Left ventricle myocardium inferior (tissue), 1 donor: Measurements from ENCODE around the gene OR4N5. TPM values are rescaled to one million over a fixed set of nuclear protein-coding genes. Genes with fewer than 3 reads are reported as not detected.
"Not testable (repeated sequence)": the region's sequence is repeated elsewhere in the genome, so short reads cannot be mapped to it uniquely, and the experiment has no call there.

Experiments
- DNase-seq: peaks from one replicate; pipeline ENCODE4 v3.0.0-alpha.2; 2020
- H3K27ac ChIP-seq: fragments of 200-600 bp; replicated peaks from 2 replicates; pipeline ENCODE4 v1.8.0; 2021
- H3K27me3 ChIP-seq: fragments of 200-600 bp; 2 replicates; pipeline ENCODE4 v1.8.0; 2021; ENCODE audit warnings: low read depth
- H3K36me3 ChIP-seq: fragments of 200-600 bp; 2 replicates; pipeline ENCODE4 v1.8.0; 2021
- H3K4me1 ChIP-seq: fragments of 200-600 bp; 2 replicates; pipeline ENCODE4 v1.8.0; 2021
- H3K4me3 ChIP-seq: fragments of 200-600 bp; 2 replicates; pipeline ENCODE4 v1.8.0; 2021; ENCODE audit warnings: mild to moderate bottlenecking, moderate library complexity
- H3K9me3 ChIP-seq: fragments of 200-600 bp; replicated peaks from 2 replicates; pipeline ENCODE4 v1.8.0; 2021
- intact Hi-C: fragments of 100-400 bp; cut with micrococcal nuclease; formaldehyde crosslinking; loops from one replicate; pipeline ENCODE4 v1.11.0; 2022
- total RNA-seq: library from RNA; stranded (reverse); fragmentation: NEBNext Ultra II Directional; extraction: Animal tissue kit (Norgen Biotek cat#: 25700); gene quantifications from one replicate; pipeline ENCODE4 v1.2.1, GENCODE V29; 2021
- TF ChIP-seq, protein P1 (sequence below): fragments of 200-600 bp; IDR thresholded peaks from 2 replicates; pipeline ENCODE4 v1.8.0; 2021; ENCODE audit warnings: antibody characterized with exemption, mild to moderate bottlenecking, borderline replicate concordance
- donor health status: DM: no; HTN: yes; CAD: no; lungs with severe emphysema.

Gene OR4N5
- total RNA-seq, 1 donor from 2014 or later = not detected

DNA sequence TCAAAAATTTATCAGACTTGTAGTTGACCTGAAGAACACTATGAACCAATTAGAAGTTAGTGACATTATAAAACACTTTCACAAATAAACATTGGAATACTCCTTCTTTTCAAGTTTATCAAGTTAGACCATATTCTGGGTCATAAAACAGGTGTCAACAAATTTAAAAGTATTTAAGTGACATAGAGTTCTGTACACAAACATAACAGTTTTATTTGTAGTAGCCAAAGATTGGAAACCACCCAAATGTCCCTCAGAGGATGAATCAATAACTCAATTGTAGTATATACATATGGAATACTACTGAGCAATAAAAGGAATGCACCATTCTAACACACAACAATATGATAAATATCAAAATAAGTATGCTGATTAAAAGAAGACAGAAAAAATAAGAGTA, 28.5 kb downstream of the OR4N5 start:
- no peak for DNase-seq
- Histone ChIP-seq H3K4me3 (no peak overlapping the region), H3K4me1 (no peaks in the 10 kb centered on the region), H3K36me3 (no peaks in the 10 kb centered on the region), H3K9me3 (peaks cover 51% of the 10 kb centered on the region), H3K27ac (no peak overlapping the region), H3K27me3 (no peaks in the 10 kb centered on the region)
- intact Hi-C loops = no loop called here
- TF ChIP-seq, protein P1, sequence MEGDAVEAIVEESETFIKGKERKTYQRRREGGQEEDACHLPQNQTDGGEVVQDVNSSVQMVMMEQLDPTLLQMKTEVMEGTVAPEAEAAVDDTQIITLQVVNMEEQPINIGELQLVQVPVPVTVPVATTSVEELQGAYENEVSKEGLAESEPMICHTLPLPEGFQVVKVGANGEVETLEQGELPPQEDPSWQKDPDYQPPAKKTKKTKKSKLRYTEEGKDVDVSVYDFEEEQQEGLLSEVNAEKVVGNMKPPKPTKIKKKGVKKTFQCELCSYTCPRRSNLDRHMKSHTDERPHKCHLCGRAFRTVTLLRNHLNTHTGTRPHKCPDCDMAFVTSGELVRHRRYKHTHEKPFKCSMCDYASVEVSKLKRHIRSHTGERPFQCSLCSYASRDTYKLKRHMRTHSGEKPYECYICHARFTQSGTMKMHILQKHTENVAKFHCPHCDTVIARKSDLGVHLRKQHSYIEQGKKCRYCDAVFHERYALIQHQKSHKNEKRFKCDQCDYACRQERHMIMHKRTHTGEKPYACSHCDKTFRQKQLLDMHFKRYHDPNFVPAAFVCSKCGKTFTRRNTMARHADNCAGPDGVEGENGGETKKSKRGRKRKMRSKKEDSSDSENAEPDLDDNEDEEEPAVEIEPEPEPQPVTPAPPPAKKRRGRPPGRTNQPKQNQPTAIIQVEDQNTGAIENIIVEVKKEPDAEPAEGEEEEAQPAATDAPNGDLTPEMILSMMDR = no peak

DNA sequence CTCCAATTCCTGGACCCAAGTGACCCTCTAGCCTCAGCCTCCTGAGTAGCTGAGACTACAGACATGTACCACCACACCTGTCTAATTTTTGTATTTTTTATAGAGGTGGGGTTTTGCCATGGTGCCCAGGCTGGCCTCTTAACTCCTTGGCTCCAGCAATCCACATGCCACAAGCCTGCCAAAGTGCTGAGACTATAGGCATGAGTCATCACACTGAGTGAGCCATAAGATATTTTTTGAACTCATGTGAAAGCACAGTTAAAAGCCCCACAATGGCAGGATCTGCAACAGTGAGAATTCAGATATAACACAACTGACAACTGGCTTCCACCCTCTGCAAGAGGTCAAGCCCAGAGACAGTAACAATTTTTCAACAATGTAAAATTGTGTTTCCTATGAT, 31.2 kb downstream of the OR4N5 start:
- H3K27ac ChIP-seq, intact Hi-C loops, H3K27me3 ChIP-seq, H3K4me1 ChIP-seq, H3K4me3 ChIP-seq, DNase-seq, H3K36me3 ChIP-seq: not testable (repeated sequence)
- H3K9me3 ChIP-seq = peaks cover 24% of the 10 kb centered on the region

DNA sequence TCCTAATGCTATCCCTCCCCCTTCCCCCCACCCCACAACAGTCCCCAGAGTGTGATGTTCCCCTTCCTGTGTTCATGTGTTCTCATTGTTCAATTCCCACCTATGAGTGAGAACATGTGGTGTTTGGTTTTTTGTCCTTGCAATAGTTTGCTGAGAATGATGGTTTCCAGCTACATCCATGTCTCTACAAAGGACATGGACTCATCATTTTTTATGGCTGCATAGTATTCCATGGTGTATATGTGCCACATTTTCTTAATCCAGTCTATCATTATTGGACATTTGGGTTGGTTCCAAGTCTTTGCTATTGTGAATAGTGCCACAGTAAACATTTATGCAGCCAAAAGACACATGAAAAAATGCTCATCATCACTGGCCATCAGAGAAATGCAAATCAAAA, 35.6 kb downstream of the OR4N5 start:
- DNase-seq, H3K27me3 ChIP-seq, H3K4me3 ChIP-seq, H3K36me3 ChIP-seq, H3K27ac ChIP-seq, intact Hi-C loops, H3K4me1 ChIP-seq, H3K9me3 ChIP-seq: not testable (repeated sequence)

DNA sequence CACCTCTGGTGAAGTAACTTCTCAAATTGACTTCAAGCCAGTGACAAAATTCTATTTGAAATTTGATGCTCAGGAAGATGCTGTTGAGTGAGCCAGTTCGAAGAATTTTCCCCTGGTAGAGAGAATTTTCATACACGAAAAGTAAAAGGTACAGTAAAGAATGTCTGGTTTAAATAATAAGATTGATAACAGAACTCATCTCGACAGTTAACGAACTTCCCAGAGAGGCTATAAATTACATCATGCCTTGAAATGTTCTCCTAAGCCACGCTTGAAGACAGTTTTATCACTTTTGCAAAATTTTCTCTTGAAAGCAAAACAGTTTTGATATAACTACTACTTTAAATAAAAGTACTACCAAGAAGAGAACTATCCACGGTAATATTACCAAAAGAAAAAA, 37.7 kb downstream of the OR4N5 start:
- H3K4me1 ChIP-seq = no peaks in the 10 kb centered on the region
- intact Hi-C loops = no loop called here
- no peak for DNase-seq

DNA sequence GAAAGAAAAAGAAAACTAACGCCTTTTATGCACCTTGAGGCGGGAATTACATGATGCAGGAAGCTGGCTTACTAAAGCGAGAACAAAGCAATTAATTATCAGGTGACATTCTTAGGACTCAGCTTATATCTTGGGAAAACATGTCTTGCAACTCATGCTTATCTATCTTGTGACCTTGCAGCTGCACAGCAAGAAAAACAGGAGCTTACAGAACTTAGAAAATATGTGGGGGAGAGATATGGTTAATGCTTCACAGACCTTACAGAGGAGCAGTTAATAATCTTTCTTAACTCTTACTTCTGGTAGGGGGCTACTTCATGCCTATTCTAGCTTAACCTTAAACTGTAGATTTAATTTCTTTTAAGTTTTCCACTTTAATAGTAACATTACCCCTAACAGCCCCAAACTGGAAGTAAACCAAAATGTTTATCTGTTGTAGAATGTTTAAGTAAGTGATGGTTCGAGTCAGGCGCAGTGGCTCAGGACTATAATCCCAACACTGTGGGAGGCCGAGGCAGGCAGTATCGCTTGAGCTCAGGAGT, 38.9 kb downstream of the OR4N5 start:
- Histone ChIP-seq H3K9me3 (no peaks in the 10 kb centered on the region), H3K36me3 (no peaks in the 10 kb centered on the region), H3K4me3 (no peak overlapping the region), H3K4me1 (no peaks in the 10 kb centered on the region), H3K27ac (no peak overlapping the region), H3K27me3 (peaks cover 4% of the 10 kb centered on the region)
- TF ChIP-seq, protein P1 = no peak
- no peak for DNase-seq
- intact Hi-C loops = no loop called here

More for the DNA sequence above, 37.7 kb downstream of the OR4N5 start:
- H3K27me3 ChIP-seq = peaks cover 4% of the 10 kb centered on the region
- H3K36me3 ChIP-seq = no peaks in the 10 kb centered on the region
- no peak overlapping the region for H3K27ac ChIP-seq
- H3K9me3 ChIP-seq = no peaks in the 10 kb centered on the region
- H3K4me3 ChIP-seq = no peak overlapping the region
- TF ChIP-seq, protein P1 = no peak

DNA sequence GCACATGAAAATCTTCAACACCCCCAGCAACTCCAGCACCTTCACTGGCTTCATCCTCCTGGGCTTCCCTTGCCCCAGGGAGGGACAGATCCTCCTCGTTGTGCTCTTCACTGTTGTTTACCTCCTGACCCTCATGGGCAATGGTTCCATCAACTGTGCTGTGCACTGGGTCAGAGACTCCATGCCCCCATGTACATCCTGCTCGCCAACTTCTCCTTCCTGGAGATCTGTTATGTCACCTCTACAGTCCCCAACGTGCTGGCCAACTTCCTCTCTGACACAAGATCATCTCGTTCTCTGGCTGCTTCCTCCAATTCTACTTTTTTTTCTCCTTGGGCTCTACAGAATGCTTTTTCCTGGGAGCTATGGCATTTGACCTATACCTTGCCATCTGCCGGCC, 40.6 kb downstream of the OR4N5 start:
- no peak overlapping the region for H3K27ac ChIP-seq
- H3K9me3 ChIP-seq = no peaks in the 10 kb centered on the region

More for the DNA sequence above, 40.6 kb downstream of the OR4N5 start:
- Histone ChIP-seq H3K27me3 (peaks cover 4% of the 10 kb centered on the region), H3K36me3 (no peaks in the 10 kb centered on the region), H3K4me1 (no peaks in the 10 kb centered on the region), H3K4me3 (no peak overlapping the region)
- peak; percentile 13 for DNase-seq
- intact Hi-C loops = no loop called here
- TF ChIP-seq, protein P1 = no peak
